Measurements from ENCODE around the gene DIP2C.

- TF ChIP-seq CTCF (conservative IDR thresholded peaks at IDR 0.05) (no peak), ZFX (IDR thresholded peaks at IDR 0.05) (no peak)
These were observed 312.2 kb downstream of the DIP2C start for GRCh38 chr10:377228-377627.
